HT-29 (cell line): ENCODE measurements around the gene CDKN2A. TPM values are rescaled to one million over a fixed set of nuclear protein-coding genes. Genes with fewer than 3 reads are reported as not detected.
"Not testable (repeated sequence)": the region's sequence is repeated elsewhere in the genome, so short reads cannot be mapped to it uniquely, and the experiment has no call there.

Experiments used
- DNase-seq: peaks from one replicate; pipeline ENCODE4 v3.0.0-alpha.2; 2015; ENCODE audit warnings: low spot score
- total RNA-seq: library from RNA; depleted of rRNA; stranded (reverse); fragments of >200 nt; shearing (Covaris generic); gene quantifications from 2 replicates; pipeline ENCODE4 v1.2.3, GENCODE V29; 2014

Gene CDKN2A
- total RNA-seq, 1 experiment from 2014 or later = 871 TPM

- DNase-seq = no peak
Observed at GRCh38 chr9:21982861-21983560, 11.2 kb downstream of the CDKN2A start.

- DNase-seq = no peak
Observed at GRCh38 chr9:21982391-21982790, 11.8 kb downstream of the CDKN2A start.

DNA sequence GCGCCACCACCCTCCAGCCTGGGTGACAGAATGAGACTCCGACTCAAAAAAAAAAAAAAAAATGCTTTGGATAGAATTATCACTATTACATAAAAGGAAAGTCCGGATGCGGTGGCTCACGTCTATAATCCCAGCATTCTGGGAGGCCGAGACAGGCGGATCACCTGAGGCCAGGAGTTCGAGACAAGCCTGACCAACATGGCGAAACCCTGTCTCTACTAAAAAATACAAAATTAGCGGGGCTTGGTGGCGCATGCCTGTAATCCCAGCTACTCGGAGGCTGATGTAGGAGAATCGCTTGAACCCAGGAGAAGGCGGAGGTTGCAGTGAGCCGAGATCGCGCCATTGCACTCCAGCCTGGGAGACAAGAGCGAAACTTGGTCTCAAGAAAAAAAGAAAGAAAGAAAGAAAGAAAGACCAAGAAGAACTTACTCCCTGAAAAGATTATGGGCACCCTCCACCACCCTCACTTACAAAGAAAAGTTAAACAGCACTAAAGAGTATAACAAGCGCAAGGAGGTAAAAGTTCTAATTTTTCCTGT is 17.8 kb downstream of the CDKN2A start:
- DNase-seq = no peak

GRCh38 chr9:21974722-21975409 is 19.3 kb downstream of the CDKN2A start:
- DNase-seq = no peak

DNA sequence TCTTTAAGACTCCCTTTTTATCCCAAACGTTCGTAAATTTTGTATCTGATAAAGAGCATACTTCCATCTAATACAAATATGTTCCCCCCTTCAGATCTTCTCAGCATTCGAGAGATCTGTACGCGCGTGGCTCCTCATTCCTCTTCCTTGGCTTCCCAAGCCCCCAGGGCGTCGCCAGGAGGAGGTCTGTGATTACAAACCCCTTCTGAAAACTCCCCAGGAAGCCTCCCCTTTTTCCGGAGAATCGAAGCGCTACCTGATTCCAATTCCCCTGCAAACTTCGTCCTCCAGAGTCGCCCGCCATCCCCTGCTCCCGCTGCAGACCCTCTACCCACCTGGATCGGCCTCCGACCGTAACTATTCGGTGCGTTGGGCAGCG is 19.9 kb downstream of the CDKN2A start:
- no peak for DNase-seq

DNA sequence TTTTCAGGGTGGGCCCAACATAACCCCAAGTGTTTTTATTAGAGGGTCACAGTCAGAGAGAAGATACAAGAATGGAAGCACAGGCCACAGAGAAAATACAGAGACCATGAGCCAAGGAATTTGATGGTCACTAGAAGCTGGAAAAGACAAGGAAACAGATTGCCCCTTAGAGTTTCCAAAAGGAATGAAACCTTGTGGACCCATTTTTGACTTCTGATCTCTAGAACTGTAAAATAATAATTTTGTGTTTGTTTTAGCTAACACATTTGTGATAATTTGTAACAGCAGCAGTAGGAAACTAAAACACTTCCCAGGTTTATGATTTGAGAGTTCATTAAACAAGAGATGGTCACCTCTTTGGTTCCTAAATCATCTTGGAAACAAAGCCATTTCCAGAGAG is 21.8 kb downstream of the CDKN2A start:
- DNase-seq = no peak

GRCh38 chr9:21970800-21971640 is 23.2 kb downstream of the CDKN2A start:
- no peak for DNase-seq

- no peak for DNase-seq
Observed at GRCh38 chr9:21969951-21970799, 24.0 kb downstream of the CDKN2A start.

- no peak for DNase-seq
Observed at GRCh38 chr9:21969011-21969940, 24.9 kb downstream of the CDKN2A start.

DNA sequence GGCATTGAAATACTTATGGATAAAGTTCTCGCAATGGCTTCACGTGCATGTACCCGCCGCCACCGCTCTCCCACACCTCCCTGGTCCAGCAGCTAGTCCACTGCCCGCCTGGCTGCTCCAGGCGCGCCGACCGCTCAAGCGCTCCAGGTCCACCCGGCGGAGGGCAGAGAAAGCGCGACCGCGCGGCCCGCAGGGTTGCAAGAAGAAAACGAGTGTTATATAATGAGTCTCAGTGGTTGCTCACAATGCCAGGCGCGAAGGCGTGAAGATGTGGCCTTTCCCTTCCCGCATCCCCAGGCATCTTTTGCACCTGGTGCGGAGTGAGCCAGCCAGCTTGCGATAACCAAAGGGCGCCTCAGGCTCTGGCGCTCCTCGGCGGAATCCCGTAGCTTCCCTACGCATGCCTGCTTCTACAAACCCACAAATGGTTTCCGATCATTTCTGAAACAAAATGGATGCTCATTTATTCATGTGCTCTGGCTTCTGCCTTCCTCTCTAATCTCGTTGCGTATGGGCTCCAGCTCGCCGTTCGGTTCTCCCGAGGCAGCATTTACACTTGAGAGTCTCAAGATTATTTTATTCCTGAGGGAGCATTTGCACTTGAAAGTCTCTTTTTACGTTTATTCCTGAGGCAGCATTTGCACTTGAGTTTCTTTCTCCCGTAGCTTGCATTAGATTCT is 25.7 kb downstream of the CDKN2A start:
- no peak for DNase-seq

DNA sequence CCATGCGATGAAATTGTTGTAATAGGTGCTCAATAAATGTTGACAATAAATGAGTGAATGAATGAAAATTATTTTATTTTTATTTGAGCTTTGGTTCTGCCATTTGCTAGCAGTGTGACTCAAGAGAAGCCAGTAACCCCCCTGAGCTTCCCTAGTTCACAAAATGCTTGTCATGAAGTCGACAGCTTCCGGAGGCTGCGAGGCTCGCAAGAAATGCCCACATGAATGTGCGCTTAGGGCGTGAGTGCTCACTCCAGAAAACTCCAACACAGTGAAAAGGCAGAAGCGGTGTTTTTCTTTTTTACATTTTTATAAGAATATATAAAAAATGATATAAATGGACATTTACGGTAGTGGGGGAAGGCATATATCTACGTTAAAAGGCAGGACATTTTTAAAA is 26.5 kb downstream of the CDKN2A start:
- DNase-seq = no peak

- no peak for DNase-seq
Observed at GRCh38 chr9:21967169-21967568, 27.0 kb downstream of the CDKN2A start.

DNA sequence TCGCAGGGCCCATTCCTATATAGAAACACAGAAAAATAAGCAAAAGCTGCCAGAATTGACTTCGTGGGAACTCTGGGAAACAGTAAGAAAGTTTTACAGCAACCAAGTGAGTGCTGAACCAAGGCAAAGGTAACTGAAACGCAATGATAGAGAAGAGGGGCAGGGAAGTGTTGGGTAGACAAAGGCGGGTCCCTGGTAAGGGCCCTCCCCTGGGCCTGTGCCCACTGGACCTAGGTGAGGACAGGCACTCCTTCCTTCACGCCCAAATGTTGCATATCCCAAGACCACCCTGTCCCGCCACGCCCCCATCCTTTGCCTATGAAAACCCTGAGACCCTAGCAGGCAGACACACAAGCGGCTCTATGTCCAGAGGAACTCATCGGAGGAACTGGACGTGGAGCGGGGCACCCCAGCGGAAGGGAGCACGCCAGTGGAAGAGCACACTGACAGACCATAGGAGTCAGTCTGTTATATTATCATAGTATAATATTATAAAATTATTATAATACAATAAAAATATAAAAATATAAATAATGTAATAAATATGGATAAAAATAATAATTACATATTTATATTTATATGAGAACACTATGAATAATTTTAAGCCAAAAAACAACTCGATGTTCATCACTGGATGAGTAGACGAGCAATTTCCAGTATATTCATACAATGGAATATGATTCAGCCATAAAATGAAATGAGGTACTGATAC is 27.9 kb downstream of the CDKN2A start:
- DNase-seq = no peak

DNA sequence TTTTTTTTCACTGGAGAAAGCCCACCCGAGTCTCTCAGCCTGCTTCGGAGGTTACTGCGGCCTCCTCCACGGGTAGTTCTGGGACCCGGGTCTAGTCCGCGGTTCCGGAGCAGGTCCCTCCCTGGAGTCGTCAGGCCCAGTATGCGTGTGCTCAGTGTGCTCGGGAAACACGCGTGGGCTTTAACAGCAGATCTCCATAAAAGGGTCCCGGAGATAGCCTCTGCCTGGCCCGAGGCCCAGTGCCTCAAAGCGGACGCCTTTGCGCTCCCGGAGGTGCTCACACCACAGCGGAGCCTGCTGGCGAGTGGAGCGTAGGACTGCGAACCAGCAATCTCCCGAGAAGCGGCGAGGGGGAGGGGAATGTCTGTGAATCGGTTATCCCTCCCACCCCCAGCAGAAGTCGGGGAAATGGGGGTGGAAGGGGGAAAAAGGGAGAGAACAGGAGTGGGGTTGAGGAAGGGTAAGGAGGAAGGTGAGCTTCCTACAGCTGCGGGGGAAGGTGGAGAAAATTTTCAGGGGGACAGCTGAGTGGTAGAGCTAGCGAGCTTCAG is 28.7 kb downstream of the CDKN2A start:
- DNase-seq = no peak

- no peak for DNase-seq
Observed at GRCh38 chr9:21964925-21965385, 29.2 kb downstream of the CDKN2A start.

DNA sequence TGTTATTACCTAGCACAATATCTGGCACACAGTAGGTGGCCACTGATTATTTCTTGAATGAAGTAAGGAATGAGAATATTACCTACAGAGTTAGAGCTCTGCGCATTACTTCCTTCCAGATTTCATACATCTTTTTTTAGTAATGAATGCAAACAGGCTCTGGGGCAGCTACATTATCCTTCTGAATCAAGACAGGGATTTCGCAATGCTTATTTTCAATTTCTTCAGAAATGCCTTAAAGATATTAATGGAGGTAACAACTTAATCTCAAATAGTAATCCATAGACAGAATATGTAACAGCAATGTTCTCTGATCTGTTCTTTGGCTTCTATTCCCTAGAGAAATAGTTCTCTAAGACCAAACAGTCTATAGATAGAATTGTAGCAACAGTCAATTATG is 32.6 kb downstream of the CDKN2A start:
- no peak for DNase-seq

DNA sequence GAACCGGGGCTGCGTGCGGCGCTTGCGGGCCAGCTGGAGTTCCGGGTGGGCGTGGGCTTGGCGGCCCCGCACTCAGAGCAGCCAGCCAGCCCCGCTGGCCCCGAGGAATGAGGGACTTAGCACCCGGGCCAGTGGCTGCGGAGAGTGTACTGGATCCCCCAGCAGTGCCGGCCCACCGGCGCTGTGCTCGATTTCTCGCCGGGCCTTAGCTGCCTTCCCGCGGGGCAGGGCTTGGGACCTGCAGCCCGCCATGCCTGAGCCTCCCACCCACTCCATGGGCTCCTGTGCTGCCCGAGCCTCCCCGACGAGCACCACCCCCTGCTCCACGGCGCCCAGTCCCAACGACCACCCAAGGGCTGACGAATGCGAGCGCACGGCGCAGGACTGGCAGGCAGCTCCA is 34.9 kb downstream of the CDKN2A start:
- not testable (repeated sequence) for DNase-seq

GRCh38 chr9:21958833-21959232 is 35.4 kb downstream of the CDKN2A start:
- DNase-seq = no peak
